ENCODE measurements around the gene TRPM4. TPM values are rescaled to one million over a fixed set of nuclear protein-coding genes. Genes with fewer than 3 reads are reported as not detected.

TRPM4 gene
- total and polyA plus RNA-seq, 2 of the 13 experiments (the other 11 are each of a cell fraction or from before 2014, with no cell fraction given) = 1.9 to 4.3 TPM

GRCh38 chr19:49173198-49173597, 15.6 kb downstream of the TRPM4 start:
- intact Hi-C loops (cut with micrococcal nuclease; ENCODE audit: unreplicated experiment) = no loop called here

GRCh38 chr19:49180659-49181058, 23.1 kb downstream of the TRPM4 start:
- Histone ChIP-seq H3K27me3 (ENCODE audit: control insufficient read depth in 1 of 2, insufficient read depth in 2 of 2, low read length in 2 of 2) (no peaks in the 10 kb centered on the region), H3K4me3 (replicated peaks in 1 of 3; ENCODE audit: insufficient read depth in 1 of 3, low read depth in 2 of 3, low read length in 3 of 3) (no peak overlapping the region), H3K9ac (ENCODE audit: insufficient read depth, low read depth, low read length) (no peak overlapping the region), H3K9me3 (ENCODE audit: low read length) (0 out of 2 replicates have a peak, but pooled peaks cover 4% of the 10 kb centered on the region), H3K4me1 (ENCODE audit: insufficient read depth, low read length) (peaks cover 6% of the 10 kb centered on the region), H2AFZ (ENCODE audit: low read length) (no peak overlapping the region), H3K27ac (ENCODE audit: extremely low read length, insufficient read depth, low read length) (no peak overlapping the region), H4K20me1 (ENCODE audit: insufficient read depth, low read length) (no peaks in the 10 kb centered on the region), H3K36me3 (replicated peaks in 1 of 2; ENCODE audit: control insufficient read depth in 1 of 2, insufficient read depth in 2 of 2, low read length in 2 of 2) (no peaks in the 10 kb centered on the region), H3K4me2 (ENCODE audit: low read depth, low read length) (no peak overlapping the region), H3K79me2 (ENCODE audit: insufficient read depth, low read length) (no peaks in the 10 kb centered on the region)
- in situ Hi-C loops (cut with HindIII; ENCODE audit: extremely low pct_ligation_motif_present, low pct_unique_long_range_greater_than_20kb) (no loop called here), intact Hi-C loops (cut with micrococcal nuclease; ENCODE audit: unreplicated experiment) (no loop called here)
- ATAC-seq (no peak), FAIRE-seq (no peak), DNase-seq (ENCODE audit: low spot score) (no peak)
- 77% methylated on average over 4 of the region's 4 CpGs for WGBS (ENCODE audit: low lambda C conversion rate)
- POLR2A ChIA-PET = interaction anchor here (0.6 kb wide), 1 partner anchor 53 kb away, joined by 3 read pairs; no protein-coding TSS in a partner anchor
- BruUV-seq (replicated peaks) = no TSS peak
- CTCF ChIA-PET (ENCODE audit: low intra/inter-chr PET ratio, low total read pairs) = no interaction called here
- TF ChIP-seq ZC3H4 (CRISPR knock-in tag; IDR thresholded peaks at IDR 0.05; ENCODE audit: borderline replicate concordance) (no peak), ZNF451 (CRISPR knock-in tag; IDR thresholded peaks at IDR 0.05) (no peak), ZNF572 (CRISPR knock-in tag; IDR thresholded peaks at IDR 0.05) (no peak), RARA (CRISPR knock-in tag; IDR thresholded peaks at IDR 0.05) (no peak), ZNF281 (CRISPR knock-in tag; IDR thresholded peaks at IDR 0.05; ENCODE audit: borderline replicate concordance) (no peak), ZNF577 (CRISPR knock-in tag; IDR thresholded peaks at IDR 0.05; ENCODE audit: borderline replicate concordance, low read depth) (no peak), ZNF121 (CRISPR knock-in tag; IDR thresholded peaks at IDR 0.05) (no peak), ZNF562 (CRISPR knock-in tag; IDR thresholded peaks at IDR 0.05; ENCODE audit: borderline replicate concordance) (no peak), ZMYM4 (CRISPR knock-in tag; IDR thresholded peaks at IDR 0.05) (no peak), ZFP91 (CRISPR knock-in tag; IDR thresholded peaks at IDR 0.05; ENCODE audit: borderline replicate concordance) (no peak), ARNTL (CRISPR knock-in tag; IDR thresholded peaks at IDR 0.05) (no peak), CEBPB (IDR thresholded peaks at IDR 0.05; ENCODE audit: borderline replicate concordance, low read depth, low read length) (no peak)

More at GRCh38 chr19:49173198-49173597, 15.6 kb downstream of the TRPM4 start:
- CTCF ChIA-PET (ENCODE audit: low intra/inter-chr PET ratio, low total read pairs) = no interaction called here
- peaks cover 18% of the 10 kb centered on the region for H3K4me1 ChIP-seq (ENCODE audit: insufficient read depth, low read length)
- no peak overlapping the region for H3K4me3 ChIP-seq (replicated peaks in 1 of 3; ENCODE audit: insufficient read depth in 1 of 3, low read depth in 2 of 3, low read length in 3 of 3)
- no peak overlapping the region for H3K4me2 ChIP-seq (ENCODE audit: low read depth, low read length)
- no peaks in the 10 kb centered on the region for H3K27me3 ChIP-seq (ENCODE audit: control insufficient read depth in 1 of 2, insufficient read depth in 2 of 2, low read length in 2 of 2)
- no peaks in the 10 kb centered on the region for H3K9me3 ChIP-seq (ENCODE audit: low read length)
- H3K9ac ChIP-seq (ENCODE audit: insufficient read depth, low read depth, low read length) = no peak overlapping the region
- H3K36me3 ChIP-seq (replicated peaks in 1 of 2; ENCODE audit: control insufficient read depth in 1 of 2, insufficient read depth in 2 of 2, low read length in 2 of 2) = no peaks in the 10 kb centered on the region
- H2AFZ ChIP-seq (ENCODE audit: low read length) = no peak overlapping the region
- in situ Hi-C loops (cut with HindIII; ENCODE audit: extremely low pct_ligation_motif_present, low pct_unique_long_range_greater_than_20kb) = no loop called here
- DNase-seq (ENCODE audit: low spot score) = no peak
- WGBS (ENCODE audit: low lambda C conversion rate) = 96% methylated on average over 2 of the region's 2 CpGs
- POLR2A ChIA-PET = no interaction called here
- BruUV-seq (replicated peaks) = no TSS peak
- no peak for ATAC-seq
- no peak for FAIRE-seq
- no peak for TF ChIP-seq NR0B2 (CRISPR knock-in tag; IDR thresholded peaks at IDR 0.05)
- no peak for TF ChIP-seq POLR2A (IDR thresholded peaks at IDR 0.05; ENCODE audit: insufficient read depth in 1 of 2, low read depth in 2 of 2, low read length in 2 of 2)
- no peak for TF ChIP-seq SRSF1 (optimal IDR thresholded peaks at IDR 0.05; ENCODE audit: low read depth, low read length)
- no peak for TF ChIP-seq ZNF878 (CRISPR knock-in tag; IDR thresholded peaks at IDR 0.05)
- H4K20me1 ChIP-seq (ENCODE audit: insufficient read depth, low read length) = no peaks in the 10 kb centered on the region
- no peaks in the 10 kb centered on the region for H3K79me2 ChIP-seq (ENCODE audit: insufficient read depth, low read length)
- H3K27ac ChIP-seq (ENCODE audit: extremely low read length, insufficient read depth, low read length) = no peak overlapping the region

All from HepG2 (cell line).